Hepatocyte (in vitro differentiated cells): ENCODE data around the gene TWIST1. TPM values are rescaled to one million over a fixed set of nuclear protein-coding genes. Genes with fewer than 3 reads are reported as not detected.

Experiments used
- DNase-seq: peaks from one replicate; pipeline ENCODE4 v3.0.0-alpha.2; 2016; ENCODE audit warnings: low spot score
- H2AFZ ChIP-seq: fragments of 200-600 bp; sonication (generic); 2 replicates; pipeline ENCODE4 v1.6.0; 2016; ENCODE audit warnings: antibody characterized with exemption, mild to moderate bottlenecking
- H3K27ac ChIP-seq: fragments of 200-600 bp; sonication (generic); 2 replicates; pipeline ENCODE4 v1.5.1; 2016; ENCODE audit warnings: mild to moderate bottlenecking
- H3K27me3 ChIP-seq: fragments of 200-600 bp; sonication (generic); 2 replicates; pipeline ENCODE4 v1.6.1; 2016
- H3K36me3 ChIP-seq: fragments of 200-600 bp; sonication (generic); replicated peaks from 2 replicates; pipeline ENCODE4 v1.5.1; 2016; ENCODE audit warnings: low read depth; ENCODE audit not compliant: insufficient read depth
- H3K4me1 ChIP-seq: fragments of 200-600 bp; sonication (generic); 2 replicates; pipeline ENCODE4 v1.5.1; 2016; ENCODE audit warnings: mild to moderate bottlenecking, moderate library complexity; ENCODE audit not compliant: insufficient read depth
- H3K4me2 ChIP-seq: fragments of 200-600 bp; sonication (generic); 2 replicates; pipeline ENCODE4 v1.6.0; 2016
- H3K4me3 ChIP-seq: fragments of 200-600 bp; sonication (generic); 2 replicates; pipeline ENCODE4 v1.5.1; 2016; ENCODE audit warnings: mild to moderate bottlenecking
- H3K79me2 ChIP-seq: fragments of 200-600 bp; sonication (generic); 2 replicates; pipeline ENCODE4 v1.6.0; 2017; ENCODE audit warnings: mild to moderate bottlenecking
- H3K9me2 ChIP-seq: fragments of 200-600 bp; sonication (generic); replicated peaks from 2 replicates; pipeline ENCODE4 v1.6.0; 2017; ENCODE audit warnings: mild to moderate bottlenecking; ENCODE audit not compliant: insufficient read depth
- H3K9me3 ChIP-seq: fragments of 200-600 bp; sonication (generic); 2 replicates; pipeline ENCODE4 v1.5.1; 2016; ENCODE audit warnings: low read depth, mild to moderate bottlenecking
- H4K20me1 ChIP-seq: fragments of 200-600 bp; sonication (generic); 2 replicates; pipeline ENCODE4 v1.6.0; 2016; ENCODE audit warnings: mild to moderate bottlenecking; ENCODE audit not compliant: insufficient read depth, poor library complexity, severe bottlenecking
- EZH2 ChIP-seq: fragments of 200-600 bp; sonication (generic); IDR thresholded peaks from 2 replicates; pipeline ENCODE4 v1.6.1; 2016; ENCODE audit warnings: antibody characterized with exemption, mild to moderate bottlenecking, borderline replicate concordance
- EZH2phosphoT487 ChIP-seq: fragments of 200-600 bp; sonication (generic); IDR thresholded peaks from one replicate; pipeline ENCODE4 v1.6.1; 2018; ENCODE audit warnings: antibody characterized with exemption, mild to moderate bottlenecking, low read depth, moderate library complexity; ENCODE audit not compliant: unreplicated experiment, severe bottlenecking
- whole genome bisulfite sequencing: methylation state at CpG from one replicate; pipeline ENCODE4 v1.1.6; 2016; ENCODE audit warnings: low lambda C conversion rate; ENCODE audit errors: missing lambda C conversion rate; 5-methylcytosine and 5-hydroxymethylcytosine counted together
- polyA plus RNA-seq: library from polyadenylated mRNA; unstranded; fragments of >200 nt; fragmentation: Nextera tagmentation; extraction: Ambion mirVana; gene quantifications from 2 replicates; pipeline ENCODE4 v1.2.1, GENCODE V29; 2016
- total RNA-seq: library from RNA; depleted of rRNA; stranded (reverse); fragments of >200 nt; gene quantifications from 2 replicates; pipeline ENCODE4 v1.2.3, GENCODE V29; 2014
- TF ChIP-seq, protein P1 (sequence below): fragments of 200-600 bp; sonication (generic); IDR thresholded peaks from 2 replicates; pipeline ENCODE4 v1.5.1; 2016; ENCODE audit warnings: antibody characterized with exemption, mild to moderate bottlenecking; ENCODE audit not compliant: poor library complexity

Gene TWIST1
- total and polyA plus RNA-seq, 2 experiments from 2014 or later = 23.2 to 24.7 TPM

DNA sequence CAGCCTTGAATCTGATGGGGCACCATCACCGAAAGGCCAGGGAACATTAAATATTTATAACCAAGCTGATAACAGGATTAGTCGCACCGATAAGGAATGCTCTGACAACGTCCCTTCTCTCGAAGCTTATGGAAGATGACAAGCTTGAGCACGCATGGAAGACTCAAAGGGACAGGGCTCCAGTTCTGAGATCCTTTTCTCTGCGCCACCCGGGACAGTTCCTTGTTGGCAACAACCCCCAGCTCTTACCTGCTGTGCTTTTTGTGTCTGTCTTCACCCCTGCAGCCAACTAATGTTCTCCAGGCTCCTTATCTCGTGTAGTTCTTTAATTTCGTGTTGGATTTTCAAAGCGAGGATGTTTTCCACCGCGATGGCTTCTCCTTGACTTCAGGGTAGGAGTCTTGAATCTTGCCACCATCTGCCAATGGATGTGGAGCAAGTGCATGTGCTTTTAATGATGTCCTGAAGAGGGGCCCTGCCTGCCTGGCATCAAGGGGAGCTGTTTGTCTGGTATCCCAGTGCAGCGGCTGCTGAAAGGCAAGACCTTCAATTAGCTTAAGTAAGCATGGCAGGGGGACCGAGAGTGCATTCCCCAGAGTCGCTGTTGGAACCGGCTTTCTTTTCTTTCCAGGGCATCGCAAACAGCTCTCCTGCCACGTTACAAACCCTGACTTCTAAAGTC lies 28.1 kb upstream of the TWIST1 start:
- Histone ChIP-seq H3K79me2 (no peaks in the 10 kb centered on the region), H4K20me1 (no peaks in the 10 kb centered on the region), H3K4me1 (no peaks in the 10 kb centered on the region), H3K4me2 (peak overlapping the region; percentile 71), H3K27ac (no peak overlapping the region), H3K9me2 (no peaks in the 10 kb centered on the region), H3K27me3 (peaks cover 65% of the 10 kb centered on the region), H3K4me3 (no peak overlapping the region), H3K36me3 (no peaks in the 10 kb centered on the region), H3K9me3 (no peaks in the 10 kb centered on the region), H2AFZ (no peak overlapping the region)
- DNase-seq = peak; percentile 7
- WGBS = 5% methylated on average over 19 of the region's 19 CpGs
- TF ChIP-seq EZH2phosphoT487 = no peak
- no peak for TF ChIP-seq EZH2

DNA sequence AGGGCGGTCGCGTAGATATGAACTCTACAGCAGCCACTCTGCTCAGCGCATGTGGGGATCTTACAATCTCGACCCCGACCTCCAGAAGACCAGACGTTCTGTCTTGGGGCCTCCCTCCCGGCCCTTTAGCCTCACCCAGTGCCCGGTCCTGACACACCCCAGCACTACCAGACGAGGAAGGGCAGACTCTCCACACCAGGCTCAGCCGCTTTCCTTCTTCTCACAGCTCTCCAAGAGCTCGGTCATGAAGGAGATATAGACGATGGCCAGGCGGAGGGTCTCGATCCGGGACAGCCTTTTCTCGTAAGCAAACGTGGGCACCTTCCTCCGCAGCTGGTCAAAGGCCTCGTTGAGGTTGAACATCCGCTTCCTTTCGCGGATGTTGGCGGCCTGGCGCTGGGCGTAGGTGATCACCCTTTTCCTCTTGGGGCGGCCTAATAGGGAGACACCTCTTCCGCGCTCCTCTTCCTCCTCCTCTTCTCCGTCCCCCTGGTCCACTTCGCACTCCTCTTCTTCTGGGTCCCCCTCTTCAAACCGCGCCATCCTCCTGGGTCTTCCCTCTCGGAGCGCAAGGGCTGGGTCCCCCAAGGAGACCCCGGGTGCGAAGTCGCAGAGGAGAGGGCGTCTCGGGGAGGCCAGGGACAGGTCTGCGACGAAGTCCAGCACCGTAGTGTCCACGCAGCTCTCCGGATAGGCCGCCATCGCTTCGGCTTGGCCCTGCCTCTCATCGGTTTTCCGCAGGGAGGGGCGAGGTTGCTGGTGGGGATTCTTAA lies 27.4 kb upstream of the TWIST1 start, which contains the start of gene FERD3L:
FERD3L (minus strand) TSS at position 761 of the 773 bp plus-strand sequence; CDS start at position 702, 59 bp downstream.
- no peaks in the 10 kb centered on the region for H3K36me3 ChIP-seq
- peak; percentile 19 for TF ChIP-seq EZH2phosphoT487
- TF ChIP-seq EZH2 = peak; percentile 52
- TF ChIP-seq, protein P1, sequence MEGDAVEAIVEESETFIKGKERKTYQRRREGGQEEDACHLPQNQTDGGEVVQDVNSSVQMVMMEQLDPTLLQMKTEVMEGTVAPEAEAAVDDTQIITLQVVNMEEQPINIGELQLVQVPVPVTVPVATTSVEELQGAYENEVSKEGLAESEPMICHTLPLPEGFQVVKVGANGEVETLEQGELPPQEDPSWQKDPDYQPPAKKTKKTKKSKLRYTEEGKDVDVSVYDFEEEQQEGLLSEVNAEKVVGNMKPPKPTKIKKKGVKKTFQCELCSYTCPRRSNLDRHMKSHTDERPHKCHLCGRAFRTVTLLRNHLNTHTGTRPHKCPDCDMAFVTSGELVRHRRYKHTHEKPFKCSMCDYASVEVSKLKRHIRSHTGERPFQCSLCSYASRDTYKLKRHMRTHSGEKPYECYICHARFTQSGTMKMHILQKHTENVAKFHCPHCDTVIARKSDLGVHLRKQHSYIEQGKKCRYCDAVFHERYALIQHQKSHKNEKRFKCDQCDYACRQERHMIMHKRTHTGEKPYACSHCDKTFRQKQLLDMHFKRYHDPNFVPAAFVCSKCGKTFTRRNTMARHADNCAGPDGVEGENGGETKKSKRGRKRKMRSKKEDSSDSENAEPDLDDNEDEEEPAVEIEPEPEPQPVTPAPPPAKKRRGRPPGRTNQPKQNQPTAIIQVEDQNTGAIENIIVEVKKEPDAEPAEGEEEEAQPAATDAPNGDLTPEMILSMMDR = no peak
- no peaks in the 10 kb centered on the region for H4K20me1 ChIP-seq
- H2AFZ ChIP-seq = peak within 1 kb of the TSS; percentile 39
- no peak for DNase-seq
- no peaks in the 10 kb centered on the region for H3K9me2 ChIP-seq
- H3K27ac ChIP-seq = no peak within 1 kb of the TSS
- H3K9me3 ChIP-seq = no peaks in the 10 kb centered on the region
- 5% methylated on average over 51 of the region's 51 CpGs for WGBS
- H3K4me3 ChIP-seq = no peak within 1 kb of the TSS
- no peaks in the 10 kb centered on the region for H3K4me1 ChIP-seq
- H3K79me2 ChIP-seq = no peaks in the 10 kb centered on the region
- peaks cover 65% of the 10 kb centered on the region for H3K27me3 ChIP-seq
- peak within 1 kb of the TSS; percentile 71 for H3K4me2 ChIP-seq

DNA sequence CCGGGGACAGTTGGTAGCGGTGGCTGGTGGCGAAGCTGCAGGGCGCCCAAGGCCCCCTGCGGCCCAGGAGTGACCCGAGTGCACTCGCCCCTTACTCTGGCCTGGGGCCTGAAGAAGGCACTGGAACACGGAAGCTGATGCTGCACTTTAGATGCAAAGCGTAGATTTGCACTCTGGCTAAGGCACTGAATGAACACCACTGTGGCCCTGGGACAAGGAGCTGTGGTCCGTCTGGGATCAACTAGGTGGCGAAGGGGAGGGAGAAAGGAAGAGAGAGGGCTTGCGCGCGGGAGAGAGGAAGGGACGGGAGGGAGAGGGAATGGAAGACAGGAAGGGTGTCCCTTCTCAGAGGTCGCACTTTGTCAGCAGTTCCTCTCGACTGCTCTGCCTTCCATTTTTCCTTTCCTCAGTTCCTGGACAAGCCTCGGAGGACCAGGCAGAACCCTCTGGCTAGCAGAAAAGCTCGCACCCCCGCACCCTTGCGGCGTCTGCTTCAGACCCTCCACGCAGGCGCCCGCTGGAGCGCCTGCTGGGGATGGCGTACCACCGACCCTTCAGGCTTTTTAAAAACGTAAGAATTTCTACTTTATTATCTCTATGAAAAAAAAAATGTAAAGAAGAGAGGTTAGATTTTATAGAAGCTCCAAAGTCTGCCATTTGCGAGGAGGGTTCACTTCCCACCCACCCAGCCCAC lies 26.6 kb upstream of the TWIST1 start:
- peak overlapping the region; percentile 71 for H3K4me2 ChIP-seq
- H2AFZ ChIP-seq = peak overlapping the region; percentile 39
- H3K9me2 ChIP-seq = no peaks in the 10 kb centered on the region
- H3K27ac ChIP-seq = no peak overlapping the region
- no peak for TF ChIP-seq EZH2phosphoT487
- peak; percentile 24 for TF ChIP-seq EZH2
- H3K36me3 ChIP-seq = no peaks in the 10 kb centered on the region
- no peaks in the 10 kb centered on the region for H3K4me1 ChIP-seq
- no peak for DNase-seq
- H4K20me1 ChIP-seq = no peaks in the 10 kb centered on the region
- H3K79me2 ChIP-seq = no peaks in the 10 kb centered on the region
- no peaks in the 10 kb centered on the region for H3K9me3 ChIP-seq
- no peak overlapping the region for H3K4me3 ChIP-seq
- 5% methylated on average over 28 of the region's 30 CpGs for WGBS
- peaks cover 65% of the 10 kb centered on the region for H3K27me3 ChIP-seq

DNA sequence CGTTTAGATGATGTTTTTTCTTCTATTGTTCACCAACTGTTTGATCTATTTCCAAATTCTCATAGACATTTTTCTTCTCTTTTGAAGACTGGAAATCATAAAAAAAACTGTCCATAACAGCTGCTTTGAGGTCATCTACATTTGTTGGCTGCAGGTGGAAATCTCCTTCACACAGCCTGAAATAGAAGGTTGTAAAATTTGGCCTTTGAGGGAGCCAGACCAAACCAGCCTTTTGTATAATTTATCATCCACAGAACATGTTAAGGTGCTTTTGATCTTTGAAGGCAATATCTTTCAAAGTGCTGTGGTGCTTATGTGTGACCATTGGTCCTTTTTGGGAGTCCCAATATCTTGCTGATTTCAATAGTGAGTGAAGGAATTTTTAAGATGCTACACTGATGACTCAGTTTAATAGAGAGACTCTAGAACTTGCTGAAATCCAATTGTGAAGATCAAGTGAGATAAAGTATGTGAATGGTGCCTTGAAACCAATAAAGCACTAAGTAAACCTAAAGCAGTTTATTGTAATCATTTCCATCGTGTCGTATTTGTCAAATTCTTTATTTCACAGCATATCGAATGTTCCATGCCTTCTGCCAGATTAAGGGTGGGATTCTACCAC lies 22.4 kb upstream of the TWIST1 start:
- no peaks in the 10 kb centered on the region for H3K36me3 ChIP-seq
- no peak for DNase-seq
- H3K79me2 ChIP-seq = no peaks in the 10 kb centered on the region
- H3K4me1 ChIP-seq = no peaks in the 10 kb centered on the region
- peaks cover 38% of the 10 kb centered on the region for H3K27me3 ChIP-seq
- no peak overlapping the region for H3K4me2 ChIP-seq
- H4K20me1 ChIP-seq = no peaks in the 10 kb centered on the region
- H3K27ac ChIP-seq = no peak overlapping the region
- H3K4me3 ChIP-seq = no peak overlapping the region
- H2AFZ ChIP-seq = no peak overlapping the region
- TF ChIP-seq EZH2phosphoT487 (no peak), EZH2 (no peak)
- TF ChIP-seq, protein P1 = no peak
- 70% methylated on average over 4 of the region's 4 CpGs for WGBS
- H3K9me3 ChIP-seq = no peaks in the 10 kb centered on the region
- no peaks in the 10 kb centered on the region for H3K9me2 ChIP-seq
